AG08396 (cell line): ENCODE measurements around the gene TECPR1.

Source experiments
- DNase-seq: peaks from one replicate; pipeline ENCODE4 v3.0.0; 2012; ENCODE audit warnings: low spot score, mixed read lengths

The TECPR1 gene

GRCh38 chr7:98284335-98285036, 32.5 kb upstream of the TECPR1 start:
- DNase-seq = peak; percentile 85

- DNase-seq = no peak
Observed at GRCh38 chr7:98283887-98284222, 31.8 kb upstream of the TECPR1 start.

- DNase-seq = peak; percentile 48
Observed at GRCh38 chr7:98283127-98283886, 31.3 kb upstream of the TECPR1 start.

- no peak for DNase-seq
Observed at GRCh38 chr7:98282703-98283102, 30.7 kb upstream of the TECPR1 start.

- DNase-seq = peak; percentile 31
Observed at GRCh38 chr7:98281757-98282606, 29.9 kb upstream of the TECPR1 start.

GRCh38 chr7:98280791-98281756, 29.0 kb upstream of the TECPR1 start, which contains the start of gene BRI3:
TSS of gene BRI3 (plus strand) at chr7:98281686. CDS start at chr7:98281796, 110 bp downstream.
- peak; percentile 97 for DNase-seq

- DNase-seq = no peak
Observed at GRCh38 chr7:98280296-98280695, 28.3 kb upstream of the TECPR1 start.

- DNase-seq = no peak
Observed at GRCh38 chr7:98278936-98279335, 26.9 kb upstream of the TECPR1 start.

GRCh38 chr7:98278408-98278807, 26.4 kb upstream of the TECPR1 start:
- peak; percentile 25 for DNase-seq

GRCh38 chr7:98276241-98276761, 24.3 kb upstream of the TECPR1 start:
- peak; percentile 43 for DNase-seq

GRCh38 chr7:98267303-98267702, 15.3 kb upstream of the TECPR1 start:
- DNase-seq = no peak

GRCh38 chr7:98266840-98267239, 14.8 kb upstream of the TECPR1 start:
- DNase-seq = peak; percentile 53

- peak; percentile 17 for DNase-seq
Observed at GRCh38 chr7:98265841-98266271, 13.8 kb upstream of the TECPR1 start.

- DNase-seq = no peak
Observed at GRCh38 chr7:98257701-98258100, 5.7 kb upstream of the TECPR1 start.

- no peak for DNase-seq
Observed at GRCh38 chr7:98256431-98256830, 4.4 kb upstream of the TECPR1 start.

GRCh38 chr7:98254951-98255610, 3.0 kb upstream of the TECPR1 start:
- DNase-seq = no peak

- no peak for DNase-seq
Observed at GRCh38 chr7:98254516-98254915, 2.5 kb upstream of the TECPR1 start.

GRCh38 chr7:98252425-98253054, 508 bp upstream of the TECPR1 start:
- no peak for DNase-seq

- no peak for DNase-seq
Observed at GRCh38 chr7:98251231-98251600, 816 bp downstream of the TECPR1 start.

GRCh38 chr7:98250789-98251188, 1.2 kb downstream of the TECPR1 start:
- DNase-seq = peak; percentile 7
